ENCODE results near the gene SDR42E2.

DNA sequence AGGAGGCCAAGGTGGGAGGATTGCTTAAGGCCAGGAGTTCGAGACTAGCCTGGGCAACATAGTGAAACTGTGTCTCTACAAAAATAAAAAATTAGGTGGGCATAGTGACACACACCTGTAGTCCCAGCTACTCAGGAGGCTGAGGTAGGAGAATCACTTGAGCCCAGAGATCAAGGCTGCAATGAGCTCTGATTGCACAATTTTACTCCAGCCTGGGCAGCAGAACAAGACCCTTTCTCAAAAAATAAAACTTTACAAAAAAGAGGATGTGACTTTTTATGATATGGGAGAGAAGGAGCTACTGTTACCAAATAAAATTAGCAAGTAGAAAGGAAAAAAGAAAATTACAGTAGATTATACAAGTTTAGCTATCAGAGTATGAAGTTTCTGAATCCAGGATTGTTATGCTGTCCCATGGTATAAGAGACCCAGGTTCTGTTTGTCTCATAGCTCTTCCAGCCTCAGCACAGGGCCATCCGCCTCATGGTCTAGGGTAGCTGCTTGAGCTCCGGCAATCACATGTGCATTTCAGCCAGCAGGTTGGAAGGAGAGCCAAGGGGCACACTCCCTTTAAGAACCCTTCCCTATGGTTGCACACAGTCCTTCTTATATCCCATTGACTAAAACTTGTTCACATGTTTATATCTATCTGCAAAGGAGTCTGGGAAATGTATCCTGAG lies 57.2 kb downstream of the SDR42E2 start:
- TF ChIP-seq CTCF (IDR thresholded peaks at IDR 0.05; ENCODE audit: low read depth, low read length) (no peak), EZH2phosphoT487 (IDR thresholded peaks at IDR 0.05; ENCODE audit: low read depth) (no peak)
